T-helper 9 cell (primary cell): ENCODE results near the gene OTOG.
"Not testable (repeated sequence)": the region's sequence is repeated elsewhere in the genome, so short reads cannot be mapped to it uniquely, and the experiment has no call there.

Source experiments
- DNase-seq: peaks from one replicate; pipeline ENCODE4 v3.0.0-alpha.2; 2020

Gene OTOG

DNA sequence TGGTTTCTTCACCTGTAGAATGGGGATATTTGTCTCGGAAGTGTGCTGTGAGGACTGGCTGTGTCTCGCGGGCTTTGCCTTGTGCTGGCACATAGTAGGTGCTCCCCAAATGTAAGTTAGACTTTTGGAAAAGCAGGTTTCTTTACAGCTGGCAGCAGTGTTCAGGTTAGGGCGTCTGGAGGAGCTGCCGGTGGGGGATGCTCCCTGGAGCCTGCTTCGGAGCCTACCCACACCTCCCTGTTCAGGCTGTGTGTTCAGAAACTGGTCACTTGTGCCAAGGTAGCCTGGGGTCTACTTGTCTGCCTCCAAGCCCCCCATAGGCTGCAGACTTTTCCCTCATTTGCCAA lies 60.0 kb downstream of the OTOG start:
- no peak for DNase-seq

DNA sequence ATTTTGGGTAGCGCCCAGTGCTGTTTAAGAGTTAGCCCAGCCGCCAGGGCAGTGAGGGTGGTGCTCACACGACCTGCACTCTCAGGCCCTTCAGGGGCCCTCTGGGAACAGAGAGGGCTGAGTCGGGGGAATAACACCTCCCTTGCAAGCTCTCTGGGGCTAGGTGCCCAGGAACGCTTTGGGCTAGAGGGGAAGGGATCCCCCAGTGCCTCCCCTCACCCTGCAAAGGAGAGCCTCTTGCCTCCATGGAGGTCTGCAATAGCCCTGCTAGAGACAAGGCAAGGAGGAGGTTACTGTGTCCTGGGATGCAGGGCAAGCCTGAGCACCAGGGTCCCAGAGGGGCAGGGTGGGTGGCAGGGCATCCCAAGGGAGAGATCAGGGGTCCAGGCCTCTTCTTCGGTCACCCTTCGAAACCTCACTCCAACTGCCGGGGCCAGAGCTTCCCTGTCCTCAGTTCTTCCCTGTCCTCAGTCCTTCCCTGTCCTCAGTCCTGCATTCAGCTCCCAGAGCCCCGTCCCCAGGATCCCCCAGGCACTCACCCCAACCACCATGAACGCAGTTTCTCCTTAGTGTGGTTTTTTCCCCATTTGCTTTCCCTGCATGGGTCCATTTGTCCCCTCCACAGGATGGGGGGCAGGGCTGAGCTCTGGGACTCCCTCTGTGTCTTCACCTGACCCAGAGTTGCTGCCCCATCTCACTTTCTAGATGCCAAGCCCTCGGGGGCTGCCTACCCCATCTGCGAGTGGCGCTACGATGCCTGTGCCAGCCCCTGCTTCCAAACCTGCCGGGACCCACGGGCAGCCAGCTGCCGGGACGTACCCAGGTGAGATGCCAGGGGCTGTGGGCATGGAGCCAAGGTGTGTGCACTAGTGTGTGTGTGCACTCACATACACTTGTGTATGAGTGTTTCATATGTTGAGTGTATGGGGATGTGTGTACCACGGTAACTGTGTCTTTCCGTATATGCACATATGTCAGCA lies 60.8 kb downstream of the OTOG start:
- DNase-seq, result no peak

DNA sequence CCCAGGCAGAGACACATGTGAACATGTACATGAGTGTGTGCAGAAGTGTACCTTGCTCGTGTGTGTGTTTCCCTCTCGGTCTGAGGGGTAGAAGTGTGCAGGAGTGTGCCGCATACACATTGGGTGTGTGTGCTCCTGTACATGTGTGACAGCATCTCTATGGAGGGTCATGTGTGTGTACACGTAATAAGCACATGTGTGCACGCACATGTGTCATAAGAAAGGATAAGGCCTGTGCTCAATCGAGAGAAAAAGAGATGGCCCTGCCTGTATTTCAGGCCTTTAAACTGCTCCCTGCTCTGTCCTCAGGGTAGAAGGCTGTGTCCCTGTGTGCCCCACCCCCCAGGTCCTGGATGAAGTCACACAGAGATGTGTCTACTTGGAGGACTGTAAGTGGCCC lies 61.8 kb downstream of the OTOG start:
- no peak for DNase-seq

DNA sequence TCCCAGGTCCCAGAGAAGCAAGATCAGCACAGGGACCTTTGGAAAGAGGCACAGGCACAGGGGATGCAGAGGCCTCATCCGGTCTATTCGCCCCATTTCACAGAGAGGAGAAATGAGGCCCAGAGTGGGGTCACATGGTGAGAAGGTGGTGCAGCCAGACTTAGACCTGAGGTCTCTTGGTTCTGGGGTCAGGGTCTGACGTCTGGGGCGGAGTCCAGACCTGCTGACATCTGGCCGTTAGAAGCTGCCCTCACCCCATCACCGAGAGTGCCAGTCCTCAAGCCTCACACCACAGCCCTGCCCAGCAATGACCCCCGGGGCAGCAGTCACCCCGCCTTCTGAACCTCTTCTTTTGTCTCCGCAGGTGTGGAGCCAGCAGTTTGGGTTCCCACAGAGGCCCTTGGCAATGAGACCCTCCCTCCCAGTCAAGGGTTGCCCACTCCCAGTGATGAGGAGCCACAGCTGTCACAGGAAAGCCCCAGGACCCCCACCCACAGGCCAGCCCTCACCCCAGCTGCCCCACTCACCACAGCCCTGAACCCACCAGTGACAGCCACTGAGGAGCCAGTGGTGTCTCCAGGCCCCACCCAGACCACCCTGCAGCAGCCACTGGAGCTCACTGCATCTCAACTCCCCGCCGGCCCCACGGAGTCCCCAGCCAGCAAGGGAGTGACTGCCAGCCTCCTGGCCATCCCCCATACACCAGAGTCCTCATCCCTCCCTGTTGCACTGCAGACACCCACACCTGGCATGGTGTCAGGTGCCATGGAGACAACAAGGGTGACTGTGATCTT lies 62.4 kb downstream of the OTOG start:
- no peak for DNase-seq

DNA sequence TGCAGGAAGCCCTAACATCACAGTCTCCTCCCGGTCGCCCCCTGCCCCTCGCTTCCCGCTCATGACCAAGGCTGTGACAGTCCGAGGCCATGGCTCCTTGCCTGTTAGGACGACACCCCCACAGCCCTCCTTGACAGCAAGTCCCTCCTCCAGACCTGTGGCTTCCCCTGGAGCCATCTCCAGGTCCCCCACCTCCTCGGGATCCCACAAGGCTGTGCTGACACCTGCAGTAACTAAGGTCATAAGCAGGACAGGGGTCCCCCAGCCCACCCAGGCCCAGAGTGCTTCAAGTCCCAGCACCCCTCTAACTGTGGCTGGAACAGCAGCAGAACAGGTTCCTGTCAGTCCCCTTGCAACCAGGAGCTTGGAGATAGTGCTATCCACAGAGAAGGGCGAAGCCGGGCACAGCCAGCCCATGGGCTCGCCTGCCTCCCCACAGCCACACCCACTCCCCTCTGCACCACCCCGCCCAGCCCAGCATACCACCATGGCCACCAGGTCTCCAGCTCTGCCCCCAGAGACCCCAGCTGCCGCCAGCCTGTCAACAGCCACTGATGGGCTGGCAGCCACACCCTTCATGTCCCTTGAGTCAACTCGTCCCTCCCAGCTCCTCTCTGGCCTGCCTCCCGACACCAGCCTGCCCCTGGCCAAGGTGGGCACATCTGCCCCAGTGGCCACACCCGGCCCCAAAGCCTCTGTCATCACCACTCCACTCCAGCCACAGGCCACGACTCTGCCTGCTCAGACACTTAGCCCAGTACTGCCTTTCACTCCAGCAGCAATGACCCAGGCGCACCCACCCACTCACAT lies 63.2 kb downstream of the OTOG start:
- no peak for DNase-seq

DNA sequence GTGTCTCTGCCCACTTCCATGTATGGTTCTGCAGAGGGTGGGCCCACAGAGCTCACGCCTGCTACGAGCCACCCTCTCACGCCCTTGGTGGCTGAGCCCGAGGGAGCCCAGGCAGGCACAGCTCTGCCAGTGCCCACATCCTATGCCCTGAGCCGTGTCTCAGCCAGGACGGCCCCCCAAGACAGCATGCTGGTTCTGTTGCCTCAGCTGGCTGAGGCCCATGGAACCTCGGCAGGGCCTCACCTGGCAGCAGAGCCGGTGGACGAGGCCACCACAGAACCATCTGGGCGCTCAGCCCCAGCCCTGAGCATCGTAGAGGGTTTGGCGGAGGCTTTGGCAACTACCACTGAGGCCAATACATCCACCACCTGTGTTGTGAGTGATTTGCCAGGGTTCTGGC lies 64.0 kb downstream of the OTOG start:
- no peak for DNase-seq

DNA sequence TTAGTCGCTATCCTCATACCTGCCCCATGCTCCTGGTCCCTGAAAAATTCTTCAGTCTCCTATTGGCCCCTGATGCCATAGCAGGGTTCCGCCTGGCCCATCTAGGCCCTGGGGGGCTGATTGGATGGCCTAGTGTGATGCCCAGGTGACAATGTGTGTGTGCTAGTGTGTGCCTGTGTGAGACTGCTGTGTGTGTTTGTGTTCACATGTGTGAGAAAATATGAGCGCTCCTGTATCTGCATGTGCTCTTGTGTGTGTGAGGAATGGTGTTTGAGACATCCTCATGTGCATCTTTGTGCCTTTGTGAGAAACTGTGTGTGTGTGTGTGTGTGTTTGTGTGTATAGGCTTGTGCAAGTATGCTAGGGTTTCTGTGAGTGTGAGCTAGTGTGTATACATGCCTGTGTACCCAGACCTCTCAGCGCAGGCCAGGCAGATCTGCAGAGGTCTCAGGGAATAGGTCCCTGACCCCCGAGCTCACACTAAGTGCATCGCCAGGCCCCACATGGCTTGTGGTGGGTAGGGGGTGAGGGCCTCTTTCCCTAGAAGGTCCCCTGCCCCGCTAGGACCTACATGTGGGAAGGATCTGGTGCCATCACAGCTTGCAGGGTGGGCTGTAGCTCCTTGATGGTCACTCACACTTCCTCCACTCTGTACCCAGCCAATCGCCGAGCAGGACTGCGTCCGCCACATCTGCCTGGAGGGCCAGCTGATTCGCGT lies 64.6 kb downstream of the OTOG start:
- no peak for DNase-seq

DNA sequence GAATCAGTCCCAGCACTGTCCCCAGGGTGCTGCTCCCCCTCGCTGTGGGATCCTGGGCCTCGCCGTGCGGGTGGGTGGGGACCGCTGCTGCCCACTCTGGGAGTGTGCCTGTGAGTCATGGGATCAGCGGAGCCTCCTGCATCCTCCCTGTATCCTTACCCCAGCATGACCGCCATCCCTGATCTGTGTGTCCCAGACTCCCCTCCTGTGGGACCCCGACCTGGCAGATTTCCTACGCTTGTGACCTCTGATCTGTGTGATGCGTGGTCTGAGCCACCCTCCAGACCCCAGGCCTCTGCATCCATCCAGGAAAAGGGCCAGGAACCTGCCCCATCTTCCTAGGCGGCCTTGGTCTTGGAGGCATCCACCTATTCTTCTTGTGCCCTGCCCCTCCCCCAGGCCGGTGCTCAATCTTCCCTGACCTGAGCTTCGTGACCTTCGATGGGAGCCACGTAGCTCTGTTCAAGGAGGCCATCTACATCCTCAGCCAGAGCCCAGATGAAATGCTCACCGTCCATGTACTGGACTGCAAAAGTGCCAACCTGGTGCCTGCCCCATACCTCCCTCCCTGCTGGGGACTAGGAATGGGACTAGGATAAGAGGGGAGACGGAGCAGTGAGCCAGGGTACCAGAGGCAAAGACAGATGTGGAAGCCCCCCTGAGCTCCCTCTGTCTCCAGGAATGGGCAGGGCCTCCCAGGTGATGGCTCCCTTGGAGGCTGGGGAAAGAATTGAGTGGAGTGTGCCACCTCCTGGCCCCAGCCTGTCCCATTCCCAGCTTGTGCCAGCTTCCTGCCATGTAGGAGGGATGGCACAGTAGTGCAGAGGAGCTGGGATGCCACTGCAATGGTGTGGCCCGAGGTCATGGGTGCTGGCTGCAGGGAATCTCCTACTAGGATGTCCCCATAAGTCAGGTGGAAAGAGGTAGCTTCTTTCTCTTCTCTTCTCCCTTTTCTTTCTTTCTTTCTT lies 65.4 kb downstream of the OTOG start:
- no peak for DNase-seq

DNA sequence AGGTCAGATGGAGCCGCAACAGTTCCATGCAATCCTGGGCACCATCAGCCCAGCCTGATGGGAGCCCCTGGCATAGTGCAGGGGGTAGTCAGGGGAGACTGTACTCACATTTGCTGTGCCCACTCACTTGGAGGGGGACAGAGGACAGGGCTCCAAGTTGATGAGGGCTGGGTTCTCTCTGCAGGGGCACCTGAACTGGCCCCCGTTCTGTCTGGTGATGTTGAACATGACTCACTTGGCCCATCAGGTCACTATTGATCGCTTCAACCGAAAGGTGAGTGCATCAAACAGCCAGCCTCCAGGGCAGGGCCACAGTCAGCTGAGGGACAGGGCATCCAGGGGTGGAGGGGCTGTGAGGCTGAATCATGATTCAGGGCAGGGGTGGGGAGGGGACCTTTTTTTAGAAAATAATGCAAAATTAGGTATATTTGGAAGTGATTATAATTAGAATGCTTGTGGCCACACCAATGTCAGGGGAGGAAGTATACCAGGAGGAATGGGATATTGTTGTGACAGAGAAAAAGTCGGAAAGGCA lies 66.4 kb downstream of the OTOG start:
- DNase-seq, result no peak

DNA sequence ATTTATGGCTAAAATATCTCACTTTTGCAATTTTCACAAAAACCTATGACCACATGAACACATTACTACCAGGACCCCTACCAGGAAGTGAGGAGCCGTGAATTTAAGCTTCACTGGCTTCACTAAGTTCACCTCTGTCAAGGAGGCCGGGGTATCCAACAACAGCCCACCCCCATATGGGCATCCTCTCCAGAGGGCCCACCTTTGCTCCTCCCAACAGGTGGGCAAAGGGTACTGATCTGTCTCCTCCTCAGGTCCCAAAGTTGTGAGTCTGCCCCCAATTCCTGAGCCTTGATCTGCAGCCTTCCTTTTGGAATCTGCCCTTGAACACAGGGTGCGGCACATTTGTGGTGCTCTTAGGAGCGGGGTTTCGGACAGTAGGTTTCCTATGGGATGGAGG lies 66.9 kb downstream of the OTOG start:
- DNase-seq, result no peak

DNA sequence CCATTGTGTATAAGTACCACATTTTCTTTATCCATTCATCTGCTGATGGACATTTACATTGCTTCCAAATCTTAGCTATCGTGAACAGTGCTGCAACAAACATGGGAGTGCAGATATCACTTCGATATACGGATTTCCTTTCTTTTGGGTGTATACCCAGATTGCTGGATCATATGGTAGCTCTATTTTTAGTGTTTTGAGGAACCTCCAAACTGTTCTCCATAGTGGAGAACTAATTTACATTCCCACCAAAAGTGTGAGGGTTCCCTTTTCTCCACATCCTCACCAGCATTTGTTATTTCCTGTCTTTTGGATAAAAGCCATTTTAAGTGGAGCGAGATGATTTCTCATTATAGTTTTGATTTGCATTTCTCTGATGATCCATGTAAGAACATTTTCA lies 75.7 kb downstream of the OTOG start:
- DNase-seq, result not testable (repeated sequence)

DNA sequence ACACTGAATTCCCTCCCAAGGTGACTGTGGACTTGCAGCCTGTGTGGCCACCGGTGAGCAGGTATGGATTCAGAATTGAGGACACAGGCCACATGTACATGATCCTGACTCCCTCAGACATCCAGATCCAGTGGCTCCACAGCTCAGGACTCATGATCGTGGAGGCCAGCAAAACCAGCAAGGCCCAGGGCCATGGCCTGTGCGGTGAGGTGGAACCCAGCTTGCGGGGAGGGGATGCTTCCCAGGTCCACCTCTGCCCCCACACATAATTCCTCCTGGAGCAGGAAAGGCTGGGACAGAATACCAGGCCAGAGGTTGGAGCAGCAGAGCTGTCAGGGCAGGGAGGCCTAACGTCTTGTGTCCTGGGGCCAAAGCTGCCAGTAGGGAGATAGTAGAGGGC lies 82.1 kb downstream of the OTOG start:
- DNase-seq, result no peak

DNA sequence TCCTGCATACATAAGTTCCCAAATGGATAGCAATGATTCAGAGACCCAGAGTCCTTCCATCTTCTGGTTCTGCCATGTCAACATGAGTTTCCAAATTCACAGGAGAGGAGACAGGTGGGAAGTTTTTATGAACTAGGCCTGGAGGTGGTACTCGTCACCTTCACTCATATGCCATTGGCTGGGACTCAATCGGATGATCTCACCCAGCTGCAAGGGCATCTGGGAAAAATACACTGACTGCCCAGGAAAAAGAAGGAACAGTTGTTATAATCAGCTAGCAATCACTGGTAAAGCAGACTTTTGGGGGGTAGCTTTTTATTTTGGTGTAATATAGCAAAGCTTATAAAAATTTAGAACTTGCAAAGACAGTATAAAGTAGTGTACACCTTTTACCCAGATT lies 83.9 kb downstream of the OTOG start:
- DNase-seq, result no peak

DNA sequence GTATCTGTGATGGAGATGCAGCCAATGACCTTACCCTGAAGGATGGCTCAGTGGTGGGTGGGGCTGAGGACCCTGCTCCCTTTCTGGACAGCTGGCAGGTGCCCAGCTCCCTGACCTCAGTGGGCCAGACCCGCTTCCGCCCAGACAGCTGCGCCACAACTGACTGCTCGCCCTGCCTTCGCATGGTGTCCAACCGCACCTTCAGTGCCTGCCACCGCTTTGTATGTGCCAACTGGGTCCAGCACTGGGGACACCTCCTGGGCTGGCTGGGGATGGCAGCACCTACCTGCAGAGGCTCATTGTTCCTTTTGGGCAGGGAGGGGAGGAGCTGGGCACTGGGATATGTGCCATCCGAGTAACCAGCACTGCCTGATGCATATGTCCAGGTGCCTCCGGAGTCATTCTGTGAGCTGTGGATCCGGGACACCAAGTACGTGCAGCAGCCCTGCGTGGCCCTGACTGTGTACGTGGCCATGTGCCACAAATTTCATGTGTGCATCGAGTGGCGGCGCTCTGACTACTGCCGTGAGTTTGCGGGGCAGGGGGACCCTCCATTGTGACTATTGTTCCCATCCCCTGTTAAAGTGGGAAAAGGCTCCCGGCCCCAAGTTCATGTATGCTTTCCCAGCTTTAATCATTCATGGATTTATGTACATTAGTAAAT lies 84.8 kb downstream of the OTOG start:
- DNase-seq, result no peak

DNA sequence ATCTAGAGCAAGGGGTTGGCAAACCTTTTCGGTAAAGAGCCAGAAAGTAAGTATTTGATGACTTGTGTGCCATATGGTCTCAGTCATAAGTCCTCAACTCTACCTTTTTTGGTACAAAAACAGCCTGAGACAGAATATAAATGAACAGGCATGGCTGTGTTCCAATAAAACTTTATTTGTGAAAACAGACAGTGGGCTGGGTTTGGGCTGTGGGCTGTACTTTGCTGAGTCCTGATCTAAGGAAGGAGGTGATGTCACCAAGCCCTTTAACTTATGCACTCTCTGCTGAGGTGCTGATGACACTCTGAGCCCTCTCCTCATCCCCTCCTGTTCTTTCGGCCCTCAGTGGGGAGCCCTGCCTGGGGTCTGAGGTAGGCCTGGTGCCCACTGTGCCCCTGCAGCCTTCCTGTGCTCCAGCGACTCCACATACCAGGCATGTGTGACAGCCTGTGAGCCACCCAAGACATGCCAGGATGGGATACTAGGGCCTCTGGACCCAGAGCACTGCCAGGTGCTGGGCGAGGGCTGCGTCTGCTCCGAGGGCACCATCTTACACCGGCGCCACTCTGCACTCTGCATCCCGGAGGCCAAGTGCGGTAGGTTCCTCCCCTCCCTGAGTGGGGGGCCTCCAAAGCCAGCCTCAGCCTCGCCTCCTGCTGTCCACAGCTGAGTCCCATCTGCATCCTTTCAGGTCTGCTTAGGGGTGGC lies 86.4 kb downstream of the OTOG start:
- DNase-seq, result no peak

DNA sequence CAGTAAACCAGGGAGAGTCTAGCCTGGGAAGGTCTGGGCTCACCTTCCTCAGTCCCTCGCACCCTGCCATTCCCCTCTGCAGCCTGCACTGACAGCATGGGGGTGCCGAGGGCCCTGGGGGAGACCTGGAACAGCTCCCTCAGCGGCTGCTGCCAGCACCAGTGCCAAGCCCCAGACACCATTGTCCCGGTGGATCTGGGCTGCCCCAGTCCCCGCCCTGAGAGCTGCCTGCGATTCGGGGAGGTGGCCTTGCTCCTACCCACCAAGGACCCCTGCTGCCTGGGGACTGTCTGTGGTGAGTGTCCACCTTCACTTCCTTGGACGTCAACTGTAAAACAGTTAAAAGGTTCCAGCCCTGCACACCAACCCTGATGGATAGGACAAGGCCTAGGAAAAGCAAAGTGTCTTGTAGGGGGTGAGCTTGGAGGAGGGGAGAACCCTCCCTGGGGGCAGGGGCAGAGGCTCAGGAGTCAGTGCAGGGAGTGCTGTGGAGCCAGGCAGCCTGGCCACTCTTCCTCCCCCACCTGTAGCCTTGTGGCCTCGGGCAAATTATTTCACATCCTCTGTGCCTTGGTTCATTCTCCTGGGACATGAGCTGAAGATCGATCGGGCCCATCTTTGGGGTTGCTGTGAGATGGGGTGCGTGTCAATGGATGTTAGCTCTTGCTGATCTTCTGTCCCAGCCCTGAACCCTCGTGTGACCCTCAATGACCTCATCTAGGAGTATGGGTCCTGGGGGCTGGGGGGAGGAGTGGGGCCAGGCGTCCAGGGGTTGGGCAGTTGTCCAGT lies 87.1 kb downstream of the OTOG start:
- no peak for DNase-seq

DNA sequence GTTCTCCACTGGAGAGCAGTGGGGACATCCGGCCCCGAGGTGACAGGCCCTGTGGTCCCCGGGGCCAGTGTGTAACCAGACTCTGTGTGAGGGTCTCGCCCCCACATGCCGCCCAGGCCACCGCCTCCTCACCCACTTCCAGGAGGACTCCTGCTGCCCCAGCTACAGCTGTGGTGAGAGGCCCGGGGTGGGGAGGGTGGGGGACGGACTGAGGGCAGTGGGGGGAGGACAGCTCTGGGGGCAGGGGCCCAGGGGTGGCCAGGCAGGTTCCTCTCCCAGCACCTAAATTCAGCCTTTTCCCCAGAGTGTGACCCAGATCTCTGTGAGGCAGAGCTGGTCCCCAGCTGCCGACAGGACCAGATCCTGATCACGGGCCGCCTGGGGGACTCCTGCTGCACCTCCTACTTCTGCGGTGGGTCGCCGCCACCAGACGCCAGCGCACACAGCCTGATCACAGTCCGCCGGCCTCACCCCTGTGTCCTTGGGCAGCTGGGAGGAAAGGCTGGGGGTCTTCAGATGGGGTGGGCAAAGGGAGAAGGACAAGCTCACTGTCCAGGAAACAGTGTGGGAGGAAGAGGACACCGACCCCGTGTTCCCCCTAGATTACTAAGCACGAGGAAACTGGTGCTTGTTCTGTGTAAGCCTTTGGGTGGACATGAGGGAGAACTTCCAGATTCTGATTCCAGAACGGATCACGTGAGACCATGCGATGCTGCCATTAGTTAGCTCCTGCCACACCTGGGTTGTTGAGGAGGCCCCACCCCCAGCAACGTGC lies 87.9 kb downstream of the OTOG start:
- no peak for DNase-seq

DNA sequence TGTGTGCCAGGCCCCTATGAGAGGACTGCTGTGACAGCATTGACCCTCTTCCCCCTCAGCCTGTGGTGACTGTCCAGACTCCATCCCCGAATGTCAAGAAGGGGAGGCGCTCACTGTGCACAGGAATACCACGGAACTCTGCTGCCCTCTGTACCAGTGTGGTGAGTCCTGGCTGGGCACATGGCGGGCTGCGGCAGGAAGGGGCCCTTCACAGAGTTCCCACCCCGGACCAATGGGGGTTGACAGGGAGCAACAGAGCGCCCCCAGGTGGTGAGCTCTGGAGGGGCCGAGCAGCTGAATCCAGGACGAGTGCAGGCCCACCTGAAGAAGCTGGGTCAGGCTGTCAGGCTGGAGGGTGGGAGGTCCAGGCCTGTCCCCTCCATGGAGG lies 88.5 kb downstream of the OTOG start:
- DNase-seq, result no peak
